A549 (cell line): ENCODE data around the gene C12orf43. TPM values are rescaled to one million over a fixed set of nuclear protein-coding genes. Genes with fewer than 3 reads are reported as not detected.

Source experiments
- ATAC-seq, 2 experiments: fragments of 200-7000 bp in 1 of 2; fragments of >200 bp in 1 of 2; cut with Nextera tagmentation in 1 of 2; cut with Tn5 transposase in 1 of 2; 3 replicates each; pipeline versions ENCODE4 v1.8.0 to v1.9.1; 2018 to 2020; ENCODE audit warnings: mild to moderate bottlenecking in 1 of 2, moderate library complexity in 1 of 2
- CTCF ChIA-PET: fragments of 300-600 bp; sonication (Branson Sonifier 250); formaldehyde crosslinking; extraction: SDS; loops from one replicate; lab custom pipeline; 2021; ENCODE audit warnings: antibody characterized with exemption, inconsistent platforms; lab: Yijun Ruan, JAX
- POLR2A ChIA-PET: fragments of 350-600 bp; formaldehyde crosslinking; extraction: SDS; loops from one replicate; lab custom pipeline; 2021; ENCODE audit warnings: antibody characterized with exemption, inconsistent platforms; lab: Yijun Ruan, JAX
- DNase-seq, 2 experiments: peaks; one replicate each; pipeline versions ENCODE4 v3.0.0 to v3.0.0-alpha.2; 2011 to 2016; ENCODE audit warnings: low read depth in 1 of 2, low spot score in 1 of 2
- FAIRE-seq: peaks from 2 replicates; lab custom pipeline; 2011; peaks lifted over from hg19 to GRCh38; lab: Jason Lieb, UNC
- H3K27ac ChIP-seq, 2 experiments: fragments of >200 bp; sonication (Bioruptor Twin); formaldehyde crosslinking; 3 replicates each; pipeline ENCODE4 v1.5.1; 2016 to 2017
- H3K4me1 ChIP-seq: fragments of >200 bp; sonication (Bioruptor Twin); formaldehyde crosslinking; 3 replicates; pipeline ENCODE4 v1.6.1; 2016
- H3K4me2 ChIP-seq: fragments of >200 bp; sonication (Bioruptor Twin); formaldehyde crosslinking; 3 replicates; pipeline ENCODE4 v1.6.1; 2016
- H3K4me3 ChIP-seq: fragments of >200 bp; sonication (Bioruptor Twin); formaldehyde crosslinking; 3 replicates; pipeline ENCODE4 v1.5.1; 2016
- H3K9me3 ChIP-seq: fragments of >200 bp; sonication (Bioruptor Twin); formaldehyde crosslinking; 3 replicates; pipeline ENCODE4 v1.6.1; 2016
- CBX2 ChIP-seq: fragments of 200-600 bp; sonication (generic); IDR thresholded peaks from 2 replicates; pipeline ENCODE4 v1.6.1; 2016; ENCODE audit warnings: low read depth, mild to moderate bottlenecking, borderline replicate concordance
- CTCF ChIP-seq: fragments of >200 bp; sonication (Bioruptor Twin); formaldehyde crosslinking; IDR thresholded peaks from 3 replicates; pipeline ENCODE4 v1.5.1; 2016
- EHF ChIP-seq: fragments of 250-450 bp; sonication (Bioruptor Pico); IDR thresholded peaks from 2 replicates; pipeline ENCODE4 v1.5.0; 2020; ENCODE audit warnings: mild to moderate bottlenecking
- ESRRA ChIP-seq: fragments of 150-350 bp; IDR thresholded peaks from 2 replicates; pipeline ENCODE4 v1.6.1; 2014; ENCODE audit warnings: mild to moderate bottlenecking, low read length, borderline replicate concordance
- GATA3 ChIP-seq: IDR thresholded peaks from 2 replicates; pipeline ENCODE4 v1.6.1; 2012; ENCODE audit warnings: borderline replicate concordance
- HMGXB4 ChIP-seq: fragments of 250-450 bp; sonication (Bioruptor Pico); IDR thresholded peaks from 2 replicates; pipeline ENCODE4 v1.5.0; 2021; ENCODE audit warnings: mild to moderate bottlenecking, moderate library complexity, borderline replicate concordance
- HOXA7 ChIP-seq: fragments of 250-450 bp; sonication (Bioruptor Pico); IDR thresholded peaks from 2 replicates; pipeline ENCODE4 v1.5.0; 2020; ENCODE audit warnings: mild to moderate bottlenecking, moderate library complexity
- HOXB13 ChIP-seq: fragments of 250-450 bp; sonication (Bioruptor Pico); IDR thresholded peaks from 2 replicates; pipeline ENCODE4 v1.5.0; 2020; ENCODE audit warnings: low read depth, mild to moderate bottlenecking, moderate library complexity
- KDM1A ChIP-seq: fragments of 200-600 bp; sonication (generic); IDR thresholded peaks from 2 replicates; pipeline ENCODE4 v1.6.1; 2016; ENCODE audit warnings: low read depth, mild to moderate bottlenecking
- KDM5A ChIP-seq: fragments of 200-600 bp; sonication (generic); IDR thresholded peaks from 2 replicates; pipeline ENCODE4 v1.6.1; 2016; ENCODE audit warnings: antibody characterized with exemption, mild to moderate bottlenecking
- MAFK ChIP-seq: fragments of 450-650 bp; IDR thresholded peaks from 2 replicates; pipeline ENCODE4 v1.6.1; 2014; ENCODE audit not compliant: partially characterized antibody
- NPAS2 ChIP-seq: fragments of 250-450 bp; sonication (Bioruptor Pico); IDR thresholded peaks from 2 replicates; pipeline ENCODE4 v1.8.0; 2022; ENCODE audit warnings: mild to moderate bottlenecking, moderate library complexity, borderline replicate concordance
- NR3C1 ChIP-seq: fragments of >200 bp; sonication (Bioruptor Twin); formaldehyde crosslinking; IDR thresholded peaks from 3 replicates; pipeline ENCODE4 v1.6.1; 2017
- POLR2A ChIP-seq: IDR thresholded peaks from 2 replicates; pipeline ENCODE4 v1.6.1; 2012; ENCODE audit warnings: mild to moderate bottlenecking, low read length
- RAD21 ChIP-seq, 2 experiments: fragments of >200 bp in 1 of 2; sonication (Bioruptor Twin) in 1 of 2; formaldehyde crosslinking in 1 of 2; IDR thresholded peaks in 1 of 2; conservative IDR thresholded peaks in 1 of 2; 2 replicates in 1 of 2; 3 replicates in 1 of 2; pipeline ENCODE4 v1.6.1; 2012 to 2018; ENCODE audit warnings: inconsistent platforms in 1 of 2
- RARB ChIP-seq: fragments of 250-450 bp; sonication (Bioruptor Pico); IDR thresholded peaks from 2 replicates; pipeline ENCODE4 v1.8.0; 2021; ENCODE audit warnings: mild to moderate bottlenecking, moderate library complexity
- RCOR1 ChIP-seq: fragments of 150-350 bp; IDR thresholded peaks from 2 replicates; pipeline ENCODE4 v1.6.1; 2014; ENCODE audit warnings: antibody characterized with exemption, low read length, low read depth
- REST ChIP-seq: fragments of 200-600 bp; sonication (generic); IDR thresholded peaks from 2 replicates; pipeline ENCODE4 v1.6.1; 2016; ENCODE audit warnings: antibody characterized with exemption, mild to moderate bottlenecking, moderate library complexity
- SMC3 ChIP-seq: fragments of >200 bp; sonication (Bioruptor Twin); formaldehyde crosslinking; IDR thresholded peaks from 3 replicates; pipeline ENCODE4 v1.6.1; 2018; ENCODE audit warnings: inconsistent platforms
- TFCP2L1 ChIP-seq: fragments of 250-450 bp; sonication (Bioruptor Pico); IDR thresholded peaks from 2 replicates; pipeline ENCODE4 v1.5.0; 2021; ENCODE audit warnings: mild to moderate bottlenecking
- TP53 ChIP-seq: fragments of 250-450 bp; sonication (Bioruptor Pico); IDR thresholded peaks from 2 replicates; pipeline ENCODE4 v1.5.0; 2021; ENCODE audit warnings: mild to moderate bottlenecking, moderate library complexity
- WGBS: methylation state at CpG from one replicate; pipeline ENCODE4 v1.1.6; 2017; ENCODE audit errors: missing lambda C conversion rate; 5-methylcytosine and 5-hydroxymethylcytosine counted together
- polyA plus RNA-seq, 4 experiments: library from polyadenylated mRNA; depleted of rRNA in 3 of 4; stranded (reverse); fragments of >200 nt; fragmentation: RNase III in 1 of 4; extraction: RNeasy Plus Mini Kit Qiagen cat#74134 plus additional on column Dnase treatment in 1 of 4; gene quantifications; 2 replicates in 3 of 4; 3 replicates in 1 of 4; pipeline ENCODE4 v1.2.3, GENCODE V29; 2011 to 2017

The C12orf43 gene
- polyA plus RNA-seq, 2 of the 4 experiments (the other 2 are of a cell fraction), result 20.0 to 20.5 TPM

GRCh38 chr12:121061831-121062230 lies 45.5 kb upstream of the C12orf43 start:
- WGBS, result 23% methylated on average over 2 of the region's 2 CpGs
- Histone ChIP-seq H3K4me2 (no peak overlapping the region), H3K9me3 (no peaks in the 10 kb centered on the region), H3K4me3 (no peak overlapping the region), H3K27ac (no peak overlapping the region), H3K4me1 (peaks cover 6% of the 10 kb centered on the region; the same call in 1 of the 3 replicates)
- ChIA-PET POLR2A (no interaction called here), CTCF (interaction anchor here (0.6 to 6.0 kb wide), 26 partner anchors 10 to 573 kb away, joined by 3 to 40 read pairs (median 5); no protein-coding TSS in a partner anchor)
- TF ChIP-seq SMC3, result 0 out of 3 replicates have a peak, but pooled peaks have one; percentile 21
- no peak for TF ChIP-seq TFCP2L1
- TF ChIP-seq TP53, result no peak
- no peak for TF ChIP-seq NPAS2 (CRISPR knock-in tag)
- peak; percentile 50 for TF ChIP-seq CTCF
- TF ChIP-seq RCOR1, result no peak
- TF ChIP-seq GATA3, result no peak
- no peak for TF ChIP-seq EHF (CRISPR knock-in tag)
- TF ChIP-seq RARB, result no peak
- TF ChIP-seq RAD21 (conservative IDR thresholded peaks at IDR 0.05 in 1 of 2, IDR thresholded peaks at IDR 0.05 in 1 of 2), result peak; percentile 58 to 64; a peak in 4 of 5 replicates
- TF ChIP-seq ESRRA, result no peak
- no peak for TF ChIP-seq KDM1A
- TF ChIP-seq CBX2, result no peak
- TF ChIP-seq HMGXB4 (CRISPR knock-in tag), result no peak
- DNase-seq, result peak in 1 of 2 experiments; percentile 33
- no peak for ATAC-seq
- no peak for FAIRE-seq

- Histone ChIP-seq H3K27ac (peak overlapping the region; percentile 48 to 84; a peak in 5 of 6 replicates), H3K4me3 (0 out of 3 replicates have a peak overlapping the region, but pooled peaks have one; percentile 11), H3K9me3 (no peaks in the 10 kb centered on the region), H3K4me2 (peak overlapping the region; percentile 76), H3K4me1 (peaks cover 6% of the 10 kb centered on the region; the same call in 1 of the 3 replicates)
- peak; percentile 86 to 88 for ATAC-seq
- no peak for FAIRE-seq
- 20% methylated on average over 16 of the region's 16 CpGs for WGBS
- peak; percentile 38 to 76 for DNase-seq
- TF ChIP-seq POLR2A, result no peak
- TF ChIP-seq KDM5A, result peak; percentile 72; the same call in 1 of the 2 replicates
- TF ChIP-seq REST, result no peak
- TF ChIP-seq CTCF, result peak; percentile 68
- TF ChIP-seq NR3C1, result no peak
- peak; percentile 61 to 67 for TF ChIP-seq RAD21 (conservative IDR thresholded peaks at IDR 0.05 in 1 of 2, IDR thresholded peaks at IDR 0.05 in 1 of 2)
- TF ChIP-seq SMC3, result peak; percentile 38; the same call in 2 of the 3 replicates
- TF ChIP-seq HOXB13 (CRISPR knock-in tag), result no peak
- TF ChIP-seq MAFK, result peak; percentile 5
- no peak for TF ChIP-seq HOXA7
- ChIA-PET POLR2A (no interaction called here), CTCF (interaction anchor here (0.6 to 6.0 kb wide), 40 partner anchors 9 to 695 kb away, joined by 3 to 40 read pairs (median 4); no protein-coding TSS in a partner anchor)
Measured at GRCh38 chr12:121060149-121061001, 44.1 kb upstream of the C12orf43 start.
